Karpas-422 (cell line): ENCODE measurements around the gene GEMIN7. TPM values are rescaled to one million over a fixed set of nuclear protein-coding genes. Genes with fewer than 3 reads are reported as not detected.

ENCODE experiments used
- DNase-seq: peaks from one replicate; pipeline ENCODE4 v3.0.0-alpha.2; 2015
- H2AFZ ChIP-seq: fragments of 200-600 bp; sonication (generic); 2 replicates; pipeline ENCODE4 v1.6.1; 2014; ENCODE audit warnings: antibody characterized with exemption, low read length, mixed read lengths
- H3K27ac ChIP-seq: fragments of 200-600 bp; sonication (generic); 2 replicates; pipeline ENCODE4 v1.5.1; 2014; ENCODE audit warnings: mild to moderate bottlenecking, low read length, moderate library complexity
- H3K27me3 ChIP-seq: fragments of 200-600 bp; sonication (generic); 2 replicates; pipeline ENCODE4 v1.6.1; 2014; ENCODE audit warnings: low read length, mixed read lengths
- H3K36me3 ChIP-seq: fragments of 200-600 bp; sonication (generic); 2 replicates; pipeline ENCODE4 v1.6.1; 2014; ENCODE audit warnings: low read length, mixed read lengths; ENCODE audit not compliant: insufficient read depth
- H3K4me1 ChIP-seq: fragments of 200-600 bp; sonication (generic); 2 replicates; pipeline ENCODE4 v1.6.1; 2014; ENCODE audit warnings: mild to moderate bottlenecking, low read length, mixed read lengths
- H3K4me2 ChIP-seq: fragments of 200-600 bp; sonication (generic); 2 replicates; pipeline ENCODE4 v1.6.1; 2014; ENCODE audit warnings: low read length, low read depth, mild to moderate bottlenecking; ENCODE audit not compliant: poor library complexity, severe bottlenecking
- H3K4me3 ChIP-seq: fragments of 200-600 bp; sonication (generic); 2 replicates; pipeline ENCODE4 v1.5.1; 2014; ENCODE audit warnings: mild to moderate bottlenecking, antibody characterized with exemption, low read length, mixed read lengths
- H3K79me2 ChIP-seq: fragments of 200-600 bp; sonication (generic); 2 replicates; pipeline ENCODE4 v1.6.1; 2014; ENCODE audit warnings: mild to moderate bottlenecking, low read length, mixed read lengths
- H3K9ac ChIP-seq: fragments of 200-600 bp; sonication (generic); 2 replicates; pipeline ENCODE4 v1.6.0; 2014; ENCODE audit warnings: low read length
- H3K9me2 ChIP-seq: fragments of 200-600 bp; sonication (generic), shearing (Covaris generic); replicated peaks from 2 replicates; pipeline ENCODE4 v1.6.0; 2014; ENCODE audit warnings: mild to moderate bottlenecking, low read length, moderate library complexity; ENCODE audit not compliant: insufficient read depth
- H3K9me3 ChIP-seq: fragments of 300-700, 200-600 bp; sonication (generic); 2 replicates; pipeline ENCODE4 v1.6.1; 2014; ENCODE audit warnings: low read length, mixed read lengths
- H4K20me1 ChIP-seq: fragments of 200-600 bp; sonication (generic); 2 replicates; pipeline ENCODE4 v1.6.1; 2014; ENCODE audit warnings: mild to moderate bottlenecking, antibody characterized with exemption, low read length, low read depth; ENCODE audit not compliant: insufficient read depth
- total RNA-seq: library from RNA; depleted of rRNA; stranded (reverse); fragments of >200 nt; shearing (Covaris generic); gene quantifications from 2 replicates; pipeline ENCODE4 v1.2.3, GENCODE V29; 2014; ENCODE audit warnings: low replicate concordance

GEMIN7 gene
- total RNA-seq, 1 experiment from 2014 or later = 85.2 TPM

DNA sequence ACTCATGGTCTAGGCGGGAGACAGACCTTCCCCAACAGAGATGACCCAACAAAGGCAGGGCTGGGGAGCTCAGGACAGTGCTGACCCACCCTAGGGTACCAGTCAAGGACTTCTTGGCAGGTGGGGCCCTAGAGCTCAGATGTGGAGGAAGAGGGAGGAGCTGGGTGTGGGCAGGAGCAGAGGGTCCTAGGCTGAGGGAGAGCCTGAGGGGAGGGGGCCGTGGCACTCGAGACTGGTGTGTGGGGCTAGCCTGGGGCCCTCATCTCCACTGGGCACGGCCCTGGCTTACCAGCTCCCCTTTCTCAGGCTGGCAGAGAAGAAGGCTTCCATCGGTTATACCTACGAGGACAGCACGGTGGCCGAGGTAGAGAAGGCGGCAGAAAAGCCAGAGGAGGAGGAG is 21.6 kb upstream of the GEMIN7 start:
- Histone ChIP-seq H3K4me1 (no peaks in the 10 kb centered on the region; the same call in 1 of the 2 replicates), H3K4me3 (no peak overlapping the region), H3K36me3 (peaks cover 28% of the 10 kb centered on the region), H3K79me2 (peaks cover 21% of the 10 kb centered on the region; the same call in 1 of the 2 replicates), H3K9me2 (no peaks in the 10 kb centered on the region), H3K27ac (no peak overlapping the region), H3K9ac (no peak overlapping the region), H3K27me3 (no peaks in the 10 kb centered on the region), H3K4me2 (no peak overlapping the region), H2AFZ (no peak overlapping the region), H4K20me1 (peaks cover 24% of the 10 kb centered on the region), H3K9me3 (no peaks in the 10 kb centered on the region)
- DNase-seq = no peak

GRCh38 chr19:45058622-45059159 is 20.4 kb upstream of the GEMIN7 start:
- Histone ChIP-seq H3K79me2 (peaks cover 16% of the 10 kb centered on the region; the same call in 1 of the 2 replicates), H2AFZ (no peak overlapping the region), H4K20me1 (peaks cover 18% of the 10 kb centered on the region), H3K4me1 (no peaks in the 10 kb centered on the region), H3K4me3 (no peak overlapping the region), H3K36me3 (peaks cover 30% of the 10 kb centered on the region), H3K27me3 (no peaks in the 10 kb centered on the region), H3K9me3 (no peaks in the 10 kb centered on the region), H3K9ac (no peak overlapping the region), H3K4me2 (no peak overlapping the region), H3K9me2 (no peaks in the 10 kb centered on the region), H3K27ac (no peak overlapping the region)
- DNase-seq = no peak

DNA sequence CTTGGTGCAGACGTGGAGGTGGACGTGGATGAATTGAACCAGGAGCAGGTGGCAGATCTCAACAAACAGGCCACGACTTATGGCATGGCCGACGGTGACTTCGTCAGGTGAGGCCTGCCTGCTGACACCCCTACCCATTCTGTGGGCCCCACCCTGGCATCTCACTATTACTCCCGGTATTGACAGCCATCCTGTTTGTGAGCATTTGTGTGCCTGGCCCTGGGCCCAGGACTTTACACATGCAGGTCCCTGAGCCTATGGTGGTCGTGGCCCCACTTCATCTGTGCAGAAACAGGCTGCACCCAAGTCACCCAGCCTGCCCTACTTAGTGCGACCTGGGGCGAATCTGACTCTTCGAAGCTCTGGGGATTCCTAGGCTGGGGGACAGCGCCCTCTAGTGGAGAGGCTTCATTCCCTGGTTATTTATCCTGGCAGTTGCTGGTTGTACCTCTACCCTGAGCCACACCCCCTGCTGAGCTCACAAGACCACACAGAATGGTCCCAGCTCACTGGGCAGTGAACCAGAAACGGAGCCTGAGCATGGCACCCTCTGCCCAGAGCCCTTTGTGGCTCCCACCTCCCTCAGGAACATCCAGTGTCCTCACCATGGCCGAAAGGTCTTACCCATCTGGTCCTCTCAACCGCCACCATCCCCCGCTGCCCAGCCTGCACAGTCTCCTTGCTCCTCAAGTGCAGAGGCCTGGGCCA is 19.6 kb upstream of the GEMIN7 start:
- Histone ChIP-seq H3K79me2 (peaks cover 16% of the 10 kb centered on the region; the same call in 1 of the 2 replicates), H3K4me2 (no peak overlapping the region), H3K27ac (no peak overlapping the region), H3K27me3 (no peaks in the 10 kb centered on the region), H3K36me3 (peaks cover 32% of the 10 kb centered on the region), H3K4me3 (no peak overlapping the region), H3K9me2 (no peaks in the 10 kb centered on the region), H3K9ac (no peak overlapping the region), H4K20me1 (peaks cover 18% of the 10 kb centered on the region), H2AFZ (no peak overlapping the region), H3K4me1 (no peaks in the 10 kb centered on the region), H3K9me3 (no peaks in the 10 kb centered on the region)
- peak; percentile 95 for DNase-seq

DNA sequence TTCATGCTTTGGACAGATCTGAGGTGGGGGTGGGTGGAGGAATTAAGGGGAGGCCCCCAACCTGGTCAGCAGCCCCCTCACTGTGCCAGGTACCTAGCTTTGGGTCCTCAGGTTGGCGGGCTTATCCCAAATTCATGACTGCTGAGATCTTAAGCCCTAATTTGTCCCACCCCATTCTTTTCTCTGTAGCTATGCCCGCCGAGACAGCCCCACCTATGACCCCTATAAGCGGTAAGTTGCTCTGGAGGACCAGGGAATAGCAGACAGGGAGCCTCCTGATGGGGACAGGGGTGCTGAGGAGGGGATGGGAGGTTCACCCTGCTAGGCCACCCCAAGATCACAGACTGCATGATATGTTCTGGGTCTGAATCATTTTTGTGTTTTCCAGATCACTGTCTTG is 17.1 kb upstream of the GEMIN7 start:
- Histone ChIP-seq H3K79me2 (peaks cover 16% of the 10 kb centered on the region; the same call in 1 of the 2 replicates), H3K36me3 (peaks cover 29% of the 10 kb centered on the region), H4K20me1 (peaks cover 18% of the 10 kb centered on the region)

DNA sequence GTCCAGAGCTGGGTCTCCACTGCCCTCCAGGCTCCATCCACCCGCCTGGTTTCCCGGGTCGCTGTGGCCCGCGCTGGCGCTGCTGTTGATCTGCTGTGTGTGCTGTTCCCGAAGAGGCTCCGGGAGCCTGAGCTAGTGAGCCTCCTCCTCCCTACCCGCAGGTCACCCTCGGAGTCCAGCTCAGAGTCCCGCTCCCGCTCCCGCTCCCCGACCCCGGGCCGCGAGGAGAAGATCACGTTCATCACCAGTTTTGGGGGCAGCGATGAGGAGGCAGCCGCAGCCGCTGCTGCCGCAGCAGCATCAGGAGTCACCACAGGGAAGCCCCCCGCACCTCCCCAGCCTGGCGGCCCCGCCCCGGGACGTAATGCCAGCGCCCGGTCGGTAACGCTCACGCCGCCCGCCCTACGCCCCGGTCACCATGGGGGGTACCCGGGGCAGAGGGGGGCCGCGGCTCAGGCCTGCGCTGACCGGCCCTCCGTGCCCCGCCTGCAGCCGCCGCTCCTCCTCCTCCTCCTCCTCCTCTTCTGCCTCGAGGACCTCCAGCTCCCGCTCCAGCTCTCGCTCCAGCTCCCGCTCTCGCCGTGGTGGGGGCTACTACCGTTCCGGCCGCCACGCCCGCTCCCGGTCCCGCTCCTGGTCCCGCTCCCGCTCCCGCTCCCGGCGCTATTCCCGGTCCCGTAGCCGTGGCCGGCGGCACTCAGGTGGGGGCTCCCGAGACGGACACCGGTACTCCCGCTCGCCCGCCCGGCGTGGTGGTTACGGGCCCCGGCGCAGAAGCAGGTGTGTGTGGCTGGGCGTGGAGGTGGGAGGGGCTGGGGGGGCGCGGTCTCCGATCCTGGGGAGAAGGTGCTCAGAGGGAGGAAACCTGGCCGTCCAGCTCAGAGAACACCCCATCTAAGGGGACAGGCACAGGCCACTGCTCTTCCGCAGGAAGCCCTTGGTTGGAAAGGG is 14.9 kb upstream of the GEMIN7 start:
- Histone ChIP-seq H3K27ac (no peak overlapping the region), H3K79me2 (peaks cover 16% of the 10 kb centered on the region; the same call in 1 of the 2 replicates), H3K36me3 (peaks cover 29% of the 10 kb centered on the region), H2AFZ (no peak overlapping the region), H3K9me2 (no peaks in the 10 kb centered on the region), H3K4me2 (no peak overlapping the region), H3K9ac (no peak overlapping the region), H3K9me3 (no peaks in the 10 kb centered on the region), H3K27me3 (no peaks in the 10 kb centered on the region), H3K4me1 (no peaks in the 10 kb centered on the region), H4K20me1 (peaks cover 21% of the 10 kb centered on the region), H3K4me3 (no peak overlapping the region)
- no peak for DNase-seq

More for the DNA sequence above, 17.1 kb upstream of the GEMIN7 start:
- Histone ChIP-seq H3K9me3 (no peaks in the 10 kb centered on the region), H3K27ac (no peak overlapping the region), H3K4me1 (no peaks in the 10 kb centered on the region), H3K4me2 (no peak overlapping the region), H3K27me3 (no peaks in the 10 kb centered on the region), H2AFZ (no peak overlapping the region), H3K9me2 (no peaks in the 10 kb centered on the region), H3K9ac (no peak overlapping the region), H3K4me3 (no peak overlapping the region)
- no peak for DNase-seq

DNA sequence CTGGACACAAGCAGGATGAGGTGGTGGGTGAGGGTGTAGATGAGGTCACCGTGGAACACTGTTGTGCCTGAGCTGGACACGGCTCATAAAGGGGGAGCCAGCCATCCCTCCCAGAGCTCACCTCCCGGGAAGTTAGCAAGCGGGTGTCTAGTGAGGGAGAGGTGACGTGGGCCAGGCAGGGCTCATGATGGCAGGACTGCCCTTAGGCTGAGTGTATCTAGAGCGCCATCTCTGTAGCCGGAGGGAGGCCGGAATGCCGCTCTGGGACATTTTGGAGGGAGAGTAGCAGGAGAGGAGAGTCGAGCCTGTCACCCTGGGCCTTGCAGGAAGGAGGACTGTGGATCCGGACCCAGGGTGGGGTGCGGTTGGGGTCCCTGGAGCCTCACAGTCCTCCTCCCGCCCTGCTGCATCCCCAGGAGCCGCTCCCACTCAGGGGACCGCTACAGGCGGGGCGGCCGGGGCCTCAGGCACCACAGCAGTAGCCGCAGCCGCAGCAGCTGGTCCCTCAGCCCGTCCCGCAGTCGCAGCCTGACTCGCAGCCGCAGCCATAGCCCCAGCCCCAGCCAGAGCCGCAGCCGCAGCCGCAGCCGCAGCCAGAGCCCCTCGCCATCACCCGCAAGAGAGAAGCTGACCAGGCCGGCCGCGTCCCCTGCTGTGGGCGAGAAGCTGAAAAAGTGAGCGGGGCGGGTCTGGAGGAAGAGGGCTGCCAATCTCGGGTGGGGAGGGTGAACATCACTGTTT is 12.0 kb upstream of the GEMIN7 start:
- Histone ChIP-seq H3K9ac (no peak overlapping the region), H3K4me2 (no peak overlapping the region), H3K36me3 (peaks cover 9% of the 10 kb centered on the region), H2AFZ (no peak overlapping the region), H3K9me3 (no peaks in the 10 kb centered on the region), H3K4me1 (peaks cover 19% of the 10 kb centered on the region), H3K9me2 (no peaks in the 10 kb centered on the region), H3K79me2 (no peaks in the 10 kb centered on the region), H3K4me3 (no peak overlapping the region), H3K27ac (no peak overlapping the region), H3K27me3 (no peaks in the 10 kb centered on the region), H4K20me1 (peaks cover 28% of the 10 kb centered on the region)
- no peak for DNase-seq

DNA sequence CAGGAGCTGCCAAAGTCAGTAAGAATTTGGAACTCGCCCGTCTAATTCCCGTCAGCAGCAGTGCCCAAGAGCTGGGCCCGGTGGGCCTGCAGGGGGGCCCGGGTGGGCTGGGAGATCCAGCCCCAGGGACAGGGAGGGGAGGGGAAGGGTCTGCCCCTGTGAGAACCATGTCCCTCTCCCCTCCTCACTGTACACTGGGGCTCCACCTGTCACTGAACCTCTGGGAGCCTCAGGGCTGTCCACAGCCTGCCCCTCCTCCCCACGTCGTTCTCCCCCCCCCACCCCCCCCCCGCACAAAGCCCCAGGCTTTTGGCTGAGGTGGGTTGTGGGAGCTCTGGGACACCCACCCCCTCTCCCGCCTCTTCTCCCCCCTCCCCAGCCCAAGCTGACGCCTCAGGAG is 11.0 kb upstream of the GEMIN7 start:
- peaks cover 6% of the 10 kb centered on the region for H3K36me3 ChIP-seq
- peaks cover 2% of the 10 kb centered on the region; the same call in 1 of the 2 replicates for H3K79me2 ChIP-seq
- H3K9ac ChIP-seq = no peak overlapping the region
- H3K9me3 ChIP-seq = no peaks in the 10 kb centered on the region
- no peak overlapping the region for H3K4me2 ChIP-seq
- H2AFZ ChIP-seq = no peak overlapping the region
- H3K4me1 ChIP-seq = peaks cover 27% of the 10 kb centered on the region
- no peak overlapping the region for H3K27ac ChIP-seq
- no peak for DNase-seq
- no peak overlapping the region for H3K4me3 ChIP-seq
- peaks cover 37% of the 10 kb centered on the region for H4K20me1 ChIP-seq
- no peaks in the 10 kb centered on the region for H3K9me2 ChIP-seq
- H3K27me3 ChIP-seq = no peaks in the 10 kb centered on the region
